GM10266 (cell line): ENCODE results near the gene CRTC3.
A peak's percentile ranks its signal among the peaks of the same experiment; 100 is the strongest.
"Not testable (repeated sequence)": the region's sequence is repeated elsewhere in the genome, so short reads cannot be mapped to it uniquely, and the experiment has no call there.

ENCODE experiments used
- DNase-seq: peaks from one replicate; pipeline ENCODE4 v3.0.0; 2012; ENCODE audit errors: extremely low spot score
- CTCF ChIP-seq: IDR thresholded peaks from 2 replicates; pipeline ENCODE4 v1.5.1; 2012; ENCODE audit warnings: mild to moderate bottlenecking, low read depth; ENCODE audit not compliant: control insufficient read depth, insufficient read depth; ENCODE audit errors: missing control alignments

The CRTC3 gene

GRCh38 chr15:90650956-90651689, 121.4 kb downstream of the CRTC3 start:
- no peak for DNase-seq
- no peak for TF ChIP-seq CTCF

GRCh38 chr15:90654233-90655136, 124.8 kb downstream of the CRTC3 start:
- no peak for DNase-seq
- TF ChIP-seq CTCF, result no peak

GRCh38 chr15:90657520-90658172, 127.9 kb downstream of the CRTC3 start:
- not testable (repeated sequence) for DNase-seq

- no peak for DNase-seq
- TF ChIP-seq CTCF, result no peak
These were observed 129.8 kb downstream of the CRTC3 start for GRCh38 chr15:90659481-90659880.

GRCh38 chr15:90660195-90660998, 130.7 kb downstream of the CRTC3 start:
- DNase-seq, result peak; percentile 80

GRCh38 chr15:90660999-90661330, 131.2 kb downstream of the CRTC3 start:
- DNase-seq, result not testable (repeated sequence)

More at GRCh38 chr15:90660195-90660998, 130.7 kb downstream of the CRTC3 start:
- no peak for TF ChIP-seq CTCF

GRCh38 chr15:90664081-90664461, 134.3 kb downstream of the CRTC3 start:
- DNase-seq, result not testable (repeated sequence)

GRCh38 chr15:90664650-90665287, 135.0 kb downstream of the CRTC3 start:
- DNase-seq, result no peak
- no peak for TF ChIP-seq CTCF
